Mesothelial cell of epicardium (in vitro differentiated cells): ENCODE results near the gene RAB3D. TPM values are rescaled to one million over a fixed set of nuclear protein-coding genes. Genes with fewer than 3 reads are reported as not detected.
"Not testable (repeated sequence)": the region's sequence is repeated elsewhere in the genome, so short reads cannot be mapped to it uniquely, and the experiment has no call there.

Experiments
- DNase-seq, 2 experiments: peaks; one replicate each; pipeline ENCODE4 v3.0.0; 2021; ENCODE audit warnings: low spot score in 2 of 2; ENCODE audit not compliant: unreplicated experiment in 2 of 2
- H3K27ac Mint-ChIP-seq: 2 replicates; pipeline ENCODE4 v1.8.0; 2021; ENCODE audit warnings: mixed read lengths
- H3K27me3 Mint-ChIP-seq: 2 replicates; pipeline ENCODE4 v1.8.0; 2021; ENCODE audit warnings: low read depth, mixed read lengths
- H3K36me3 Mint-ChIP-seq: 2 replicates; pipeline ENCODE4 v1.8.0; 2021; ENCODE audit warnings: mixed read lengths
- H3K4me1 Mint-ChIP-seq: 2 replicates; pipeline ENCODE4 v1.8.0; 2021; ENCODE audit warnings: mixed read lengths
- H3K4me3 Mint-ChIP-seq: 2 replicates; pipeline ENCODE4 v1.8.0; 2021; ENCODE audit warnings: mild to moderate bottlenecking, moderate library complexity, mixed read lengths
- H3K9me3 Mint-ChIP-seq: 2 replicates; pipeline ENCODE4 v1.8.0; 2021; ENCODE audit warnings: mixed read lengths
- CTCF ChIP-seq: fragments of 200-600 bp; sonication (generic); IDR thresholded peaks from one replicate; pipeline ENCODE4 v1.5.0; 2021; ENCODE audit warnings: antibody characterized with exemption; ENCODE audit not compliant: unreplicated experiment
- total RNA-seq: library from RNA; stranded (reverse); gene quantifications from 3 replicates; pipeline ENCODE4 v1.2.1, GENCODE V29; 2021

RAB3D gene
- total RNA-seq, 1 donor from 2014 or later: 27.3 TPM

- Mint-ChIP-seq H3K9me3 (no peaks in the 10 kb centered on the region), H3K27me3 (no peaks in the 10 kb centered on the region), H3K4me3 (no peak overlapping the region), H3K36me3 (peaks cover 33% of the 10 kb centered on the region), H3K27ac (no peak overlapping the region), H3K4me1 (peaks cover 9% of the 10 kb centered on the region)
- no peak for TF ChIP-seq CTCF
- no peak for DNase-seq
Measured at GRCh38 chr19:11338121-11338520, 1.3 kb downstream of the RAB3D start.

- H3K4me3 Mint-ChIP-seq: no peak overlapping the region
- H3K27me3 Mint-ChIP-seq: no peaks in the 10 kb centered on the region
- H3K27ac Mint-ChIP-seq: no peak overlapping the region
- peaks cover 34% of the 10 kb centered on the region for H3K36me3 Mint-ChIP-seq
- no peaks in the 10 kb centered on the region for H3K9me3 Mint-ChIP-seq
- no peak for TF ChIP-seq CTCF
- H3K4me1 Mint-ChIP-seq: peaks cover 9% of the 10 kb centered on the region
- DNase-seq: no peak
Measured at GRCh38 chr19:11337080-11337479, 2.4 kb downstream of the RAB3D start.

- DNase-seq: no peak
- no peaks in the 10 kb centered on the region for H3K27me3 Mint-ChIP-seq
- TF ChIP-seq CTCF: no peak
- peaks cover 38% of the 10 kb centered on the region for H3K36me3 Mint-ChIP-seq
- H3K9me3 Mint-ChIP-seq: no peaks in the 10 kb centered on the region
- no peak overlapping the region for H3K4me3 Mint-ChIP-seq
- H3K27ac Mint-ChIP-seq: peak overlapping the region; percentile 21
- H3K4me1 Mint-ChIP-seq: peaks cover 9% of the 10 kb centered on the region
Measured at GRCh38 chr19:11335449-11336146, 3.9 kb downstream of the RAB3D start.

- not testable (repeated sequence) for H3K4me1 Mint-ChIP-seq, H3K27me3 Mint-ChIP-seq, H3K9me3 Mint-ChIP-seq, H3K27ac Mint-ChIP-seq, DNase-seq, H3K4me3 Mint-ChIP-seq
- peaks cover 38% of the 10 kb centered on the region for H3K36me3 Mint-ChIP-seq
Measured at GRCh38 chr19:11333838-11334237, 5.6 kb downstream of the RAB3D start.

- H3K27ac Mint-ChIP-seq: no peak overlapping the region
- no peak overlapping the region for H3K4me3 Mint-ChIP-seq
- TF ChIP-seq CTCF: no peak
- H3K27me3 Mint-ChIP-seq: no peaks in the 10 kb centered on the region
- no peaks in the 10 kb centered on the region for H3K4me1 Mint-ChIP-seq
- peaks cover 38% of the 10 kb centered on the region for H3K36me3 Mint-ChIP-seq
- no peak for DNase-seq
- H3K9me3 Mint-ChIP-seq: no peaks in the 10 kb centered on the region
Measured at GRCh38 chr19:11332822-11333221, 6.6 kb downstream of the RAB3D start.

GRCh38 chr19:11331502-11331901 lies 8.0 kb downstream of the RAB3D start:
- no peaks in the 10 kb centered on the region for H3K9me3 Mint-ChIP-seq
- no peak for TF ChIP-seq CTCF
- H3K4me3 Mint-ChIP-seq: no peak overlapping the region
- no peaks in the 10 kb centered on the region for H3K4me1 Mint-ChIP-seq
- no peak overlapping the region for H3K27ac Mint-ChIP-seq
- H3K36me3 Mint-ChIP-seq: peaks cover 39% of the 10 kb centered on the region
- no peak for DNase-seq
- H3K27me3 Mint-ChIP-seq: no peaks in the 10 kb centered on the region
